Stimulated activated naive CD8-positive, alpha-beta T cell treated with anti-CD3 and anti-CD28 coated beads, Interleukin-15, amount 100 ng/mL, for 72 hours (primary cell): ENCODE data around the gene KLHL13.
"Not testable (repeated sequence)": the region's sequence is repeated elsewhere in the genome, so short reads cannot be mapped to it uniquely, and the experiment has no call there.

Experiments
- ATAC-seq: fragments of 150-1000 bp; cut with Tn5 transposase; 2 replicates; pipeline ENCODE4 v1.10.0; 2021; ENCODE audit warnings: mild to moderate bottlenecking, moderate library complexity
- DNase-seq, 2 donors: peaks; one replicate each; pipeline ENCODE4 v3.0.0; 2021 to 2022
- H3K27ac Mint-ChIP-seq, 2 donors: one replicate each; pipeline ENCODE4 v1.8.0; 2022; ENCODE audit warnings: mild to moderate bottlenecking in 2 of 2, mixed read lengths in 2 of 2, moderate library complexity in 2 of 2
- H3K27me3 Mint-ChIP-seq: one replicate; pipeline ENCODE4 v1.8.0; 2022; ENCODE audit warnings: mixed read lengths
- H3K4me1 Mint-ChIP-seq: one replicate; pipeline ENCODE4 v1.8.0; 2022; ENCODE audit warnings: mild to moderate bottlenecking, mixed read lengths
- H3K4me3 Mint-ChIP-seq, 2 donors: one replicate each; pipeline ENCODE4 v1.8.0; 2022; ENCODE audit warnings: mild to moderate bottlenecking in 2 of 2, mixed read lengths in 2 of 2, moderate library complexity in 1 of 2
- H3K9me3 Mint-ChIP-seq, 2 donors: one replicate each; pipeline ENCODE4 v1.8.0; 2022; ENCODE audit warnings: mixed read lengths in 2 of 2

KLHL13 gene, protein sequence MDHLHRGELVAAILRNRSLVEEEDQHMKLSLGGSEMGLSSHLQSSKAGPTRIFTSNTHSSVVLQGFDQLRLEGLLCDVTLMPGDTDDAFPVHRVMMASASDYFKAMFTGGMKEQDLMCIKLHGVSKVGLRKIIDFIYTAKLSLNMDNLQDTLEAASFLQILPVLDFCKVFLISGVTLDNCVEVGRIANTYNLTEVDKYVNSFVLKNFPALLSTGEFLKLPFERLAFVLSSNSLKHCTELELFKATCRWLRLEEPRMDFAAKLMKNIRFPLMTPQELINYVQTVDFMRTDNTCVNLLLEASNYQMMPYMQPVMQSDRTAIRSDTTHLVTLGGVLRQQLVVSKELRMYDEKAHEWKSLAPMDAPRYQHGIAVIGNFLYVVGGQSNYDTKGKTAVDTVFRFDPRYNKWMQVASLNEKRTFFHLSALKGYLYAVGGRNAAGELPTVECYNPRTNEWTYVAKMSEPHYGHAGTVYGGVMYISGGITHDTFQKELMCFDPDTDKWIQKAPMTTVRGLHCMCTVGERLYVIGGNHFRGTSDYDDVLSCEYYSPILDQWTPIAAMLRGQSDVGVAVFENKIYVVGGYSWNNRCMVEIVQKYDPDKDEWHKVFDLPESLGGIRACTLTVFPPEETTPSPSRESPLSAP

DNA sequence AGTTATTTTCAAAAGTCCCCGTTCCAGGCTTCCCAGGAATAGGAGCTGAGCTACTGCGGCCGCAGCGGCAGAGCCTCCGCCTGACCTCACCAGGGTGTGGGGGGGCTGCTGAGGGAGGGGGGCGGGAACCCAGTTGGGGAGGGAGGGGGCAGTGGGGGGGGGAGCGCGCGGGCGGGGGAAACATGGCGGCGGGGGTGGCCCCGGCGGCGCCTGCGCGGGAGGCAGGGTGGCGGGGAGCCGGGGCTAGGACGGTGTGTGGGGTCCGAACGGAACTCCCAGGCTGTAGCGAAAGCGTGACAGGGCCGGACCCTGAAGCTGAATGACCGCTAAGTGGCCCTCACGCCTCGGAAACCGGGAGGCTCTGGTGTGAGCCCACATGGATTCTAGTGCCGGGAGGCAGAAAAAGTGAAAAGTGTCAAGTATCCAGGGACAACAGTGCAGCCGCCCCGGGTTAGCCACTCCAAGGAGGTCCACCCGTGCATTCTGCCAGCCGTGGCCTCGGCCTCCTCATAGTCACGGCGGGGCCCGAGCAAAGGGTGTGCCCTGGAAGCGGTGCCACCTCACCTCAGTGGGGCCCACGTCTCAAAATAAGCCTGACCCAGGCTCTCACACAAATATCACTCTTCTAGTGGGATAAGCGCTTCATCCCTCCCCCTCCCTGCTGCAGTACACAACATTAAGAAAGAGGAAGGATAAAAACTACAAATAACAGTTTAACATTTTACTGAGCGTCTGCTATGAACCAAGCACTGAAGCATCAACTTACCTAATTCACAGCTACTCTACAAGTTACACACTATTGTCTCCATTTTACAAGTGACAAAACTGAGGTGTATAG lies at the start of gene KLHL13:
Gene KLHL13 (minus strand): TSS at position 98 of the 838 bp plus-strand sequence. CDS start 88,337 bp downstream, outside the sequence.
- Mint-ChIP-seq H3K4me1 (peaks cover 14% of the 10 kb centered on the region), H3K27ac (peak within 1 kb of the TSS; percentile 85 to 96), H3K27me3 (peaks cover 8% of the 10 kb centered on the region), H3K4me3 (peak within 1 kb of the TSS; percentile 79 to 87), H3K9me3 (no peaks in the 10 kb centered on the region)
- ATAC-seq (peak; percentile 67), DNase-seq (peak; percentile 3 to 13)

- Mint-ChIP-seq H3K27ac (no peak overlapping the region), H3K27me3 (no peaks in the 10 kb centered on the region), H3K4me3 (no peak overlapping the region), H3K9me3 (no peaks in the 10 kb centered on the region), H3K4me1 (no peaks in the 10 kb centered on the region)
- DNase-seq (no peak), ATAC-seq (no peak)
These were observed 47.5 kb upstream of the KLHL13 start for GRCh38 chrX:118164138-118164537.

DNA sequence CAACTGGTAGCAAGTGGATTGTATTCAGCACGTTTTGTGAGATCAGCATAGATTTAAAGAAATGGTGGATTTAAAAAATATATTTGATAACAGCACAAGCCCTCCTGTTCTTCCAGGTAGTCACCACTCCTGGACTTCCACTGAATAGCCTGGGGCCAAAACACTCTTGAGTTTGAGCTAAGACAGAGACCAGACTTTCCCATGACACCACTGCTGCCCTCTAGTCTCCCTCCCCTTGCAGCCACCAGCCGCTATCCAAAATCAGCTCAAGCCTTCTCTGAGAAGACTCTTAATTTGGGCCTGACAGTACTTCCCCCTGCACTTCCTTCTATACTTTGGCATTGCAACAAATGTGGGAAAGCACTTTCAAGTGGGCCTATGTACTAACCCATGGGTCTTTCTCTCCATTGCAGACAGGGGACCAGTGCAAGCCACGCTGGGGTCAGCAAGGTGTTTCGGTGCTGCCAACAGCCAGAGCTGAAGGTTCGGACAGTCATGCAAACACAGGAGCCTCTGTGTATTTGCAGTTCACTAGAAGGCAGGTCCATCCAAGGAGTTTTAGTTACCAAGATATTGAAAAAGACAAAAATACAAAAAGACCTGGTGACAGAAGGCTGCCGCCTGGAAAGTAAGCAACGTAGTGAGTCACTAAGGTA lies 40.5 kb upstream of the KLHL13 start:
- ATAC-seq (no peak), DNase-seq (no peak)
- Mint-ChIP-seq H3K4me1 (no peaks in the 10 kb centered on the region), H3K27me3 (no peaks in the 10 kb centered on the region), H3K9me3 (no peaks in the 10 kb centered on the region), H3K27ac (no peak overlapping the region), H3K4me3 (no peak overlapping the region)

- H3K9me3 Mint-ChIP-seq: no peaks in the 10 kb centered on the region
- H3K27ac Mint-ChIP-seq: no peak overlapping the region
- no peaks in the 10 kb centered on the region for H3K4me1 Mint-ChIP-seq
- no peak overlapping the region for H3K4me3 Mint-ChIP-seq
- no peaks in the 10 kb centered on the region for H3K27me3 Mint-ChIP-seq
- DNase-seq (no peak), ATAC-seq (no peak)
These were observed 39.8 kb upstream of the KLHL13 start for GRCh38 chrX:118156254-118156952.

- H3K27me3 Mint-ChIP-seq: no peaks in the 10 kb centered on the region
- no peak for ATAC-seq
- H3K9me3 Mint-ChIP-seq: no peaks in the 10 kb centered on the region
- no peak overlapping the region for H3K4me3 Mint-ChIP-seq
- no peak overlapping the region for H3K27ac Mint-ChIP-seq
- H3K4me1 Mint-ChIP-seq: no peaks in the 10 kb centered on the region
- DNase-seq: no peak
These were observed 36.7 kb upstream of the KLHL13 start for GRCh38 chrX:118153270-118153669.

GRCh38 chrX:118152721-118153120 lies 36.1 kb upstream of the KLHL13 start:
- DNase-seq (no peak), ATAC-seq (no peak)
- no peaks in the 10 kb centered on the region for H3K27me3 Mint-ChIP-seq
- no peaks in the 10 kb centered on the region for H3K9me3 Mint-ChIP-seq
- no peaks in the 10 kb centered on the region for H3K4me1 Mint-ChIP-seq
- H3K4me3 Mint-ChIP-seq: no peak overlapping the region
- H3K27ac Mint-ChIP-seq: no peak overlapping the region

DNA sequence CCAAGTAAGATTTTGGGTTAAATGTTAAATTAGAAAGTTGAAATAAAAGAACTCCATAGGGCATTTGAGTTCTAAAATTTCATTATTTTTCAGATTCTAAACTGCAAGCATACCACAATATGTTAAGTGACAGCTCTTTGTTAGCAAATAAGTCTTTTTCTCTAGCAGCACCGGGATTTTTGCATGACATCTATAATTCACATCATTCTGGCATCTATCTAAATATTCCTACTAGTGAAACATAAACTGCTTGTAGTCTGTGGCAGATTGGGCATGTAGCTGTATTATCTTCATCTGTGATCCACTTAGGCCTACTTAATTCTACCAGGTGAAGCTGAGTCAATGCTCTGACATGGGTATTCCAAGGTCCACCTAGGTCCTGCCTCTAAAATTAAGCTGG lies 32.1 kb upstream of the KLHL13 start:
- DNase-seq: no peak
- H3K27ac Mint-ChIP-seq: no peak overlapping the region
- H3K4me3 Mint-ChIP-seq: no peak overlapping the region
- no peaks in the 10 kb centered on the region for H3K27me3 Mint-ChIP-seq
- no peaks in the 10 kb centered on the region for H3K9me3 Mint-ChIP-seq
- ATAC-seq: no peak
- no peaks in the 10 kb centered on the region for H3K4me1 Mint-ChIP-seq

- H3K27ac Mint-ChIP-seq, H3K4me1 Mint-ChIP-seq, H3K9me3 Mint-ChIP-seq, H3K27me3 Mint-ChIP-seq, H3K4me3 Mint-ChIP-seq, ATAC-seq, DNase-seq: not testable (repeated sequence)
These were observed 31.2 kb upstream of the KLHL13 start for GRCh38 chrX:118147771-118148170.

- Mint-ChIP-seq H3K9me3 (no peaks in the 10 kb centered on the region), H3K27me3 (no peaks in the 10 kb centered on the region), H3K4me1 (no peaks in the 10 kb centered on the region), H3K4me3 (no peak overlapping the region), H3K27ac (no peak overlapping the region)
- no peak for ATAC-seq
- no peak for DNase-seq
These were observed 27.0 kb upstream of the KLHL13 start for GRCh38 chrX:118143578-118143977.

GRCh38 chrX:118131336-118131735 lies 14.7 kb upstream of the KLHL13 start:
- DNase-seq: no peak
- ATAC-seq: no peak
- Mint-ChIP-seq H3K9me3 (no peaks in the 10 kb centered on the region), H3K27me3 (no peaks in the 10 kb centered on the region), H3K4me1 (no peaks in the 10 kb centered on the region), H3K27ac (no peak overlapping the region), H3K4me3 (no peak overlapping the region)

DNA sequence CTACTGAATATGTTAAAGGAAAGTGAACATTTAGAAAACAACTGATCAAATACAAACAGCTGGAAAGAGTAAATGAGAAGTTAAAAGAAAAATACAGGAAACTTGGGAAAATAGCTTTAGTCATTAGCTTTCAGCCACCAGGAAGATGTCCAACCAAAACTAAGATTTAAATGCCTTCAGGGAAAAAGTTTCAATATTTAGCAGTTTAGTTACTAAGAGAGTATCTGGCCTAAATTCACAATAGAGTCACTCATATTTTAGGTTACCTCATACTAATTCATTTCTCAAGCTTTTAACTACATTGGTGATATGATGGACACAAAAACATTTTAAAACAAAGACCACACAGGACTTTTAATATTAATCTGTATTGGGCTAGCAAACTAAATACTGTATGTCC lies 13.1 kb upstream of the KLHL13 start:
- H3K27me3 Mint-ChIP-seq: no peaks in the 10 kb centered on the region
- no peak for ATAC-seq
- no peak for DNase-seq
- H3K27ac Mint-ChIP-seq: no peak overlapping the region
- H3K4me1 Mint-ChIP-seq: no peaks in the 10 kb centered on the region
- H3K4me3 Mint-ChIP-seq: no peak overlapping the region
- no peaks in the 10 kb centered on the region for H3K9me3 Mint-ChIP-seq

- ATAC-seq: no peak
- no peaks in the 10 kb centered on the region for H3K27me3 Mint-ChIP-seq
- no peaks in the 10 kb centered on the region for H3K9me3 Mint-ChIP-seq
- no peak overlapping the region for H3K27ac Mint-ChIP-seq
- no peak overlapping the region for H3K4me3 Mint-ChIP-seq
- DNase-seq: no peak
- no peaks in the 10 kb centered on the region for H3K4me1 Mint-ChIP-seq
These were observed 12.1 kb upstream of the KLHL13 start for GRCh38 chrX:118128724-118129123.

- Mint-ChIP-seq H3K4me1 (no peaks in the 10 kb centered on the region), H3K27me3 (no peaks in the 10 kb centered on the region), H3K4me3 (no peak overlapping the region), H3K27ac (no peak overlapping the region), H3K9me3 (no peaks in the 10 kb centered on the region)
- ATAC-seq (no peak), DNase-seq (no peak)
These were observed 9.7 kb upstream of the KLHL13 start for GRCh38 chrX:118126286-118126685.

- H3K4me3 Mint-ChIP-seq, H3K4me1 Mint-ChIP-seq: not testable (repeated sequence)
These were observed 7.6 kb upstream of the KLHL13 start for GRCh38 chrX:118124243-118124642.

DNA sequence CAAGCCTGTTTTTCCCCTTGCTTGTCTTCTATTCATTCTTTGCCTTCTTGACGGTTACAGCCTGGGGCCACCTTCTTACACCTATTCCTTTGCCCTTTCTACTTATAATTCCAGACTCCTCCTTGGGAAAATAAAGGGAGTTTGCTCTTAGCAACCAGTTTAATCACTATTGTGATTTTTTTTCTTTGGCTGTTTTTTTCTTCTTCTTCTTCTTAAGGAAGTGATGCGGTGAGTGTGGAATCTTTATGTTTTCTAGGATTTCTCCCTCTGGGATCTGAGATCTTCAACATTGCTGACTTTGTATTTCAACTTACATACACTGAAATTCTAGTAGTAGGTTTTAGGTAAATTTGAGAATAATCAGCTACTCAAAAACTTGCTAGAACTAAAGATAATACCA lies 1.1 kb upstream of the KLHL13 start:
- Mint-ChIP-seq H3K27me3 (peaks cover 8% of the 10 kb centered on the region), H3K4me3 (peak overlapping the region; percentile 42 to 55), H3K4me1 (peaks cover 14% of the 10 kb centered on the region), H3K27ac (peak overlapping the region in 1 of 2 donors; percentile 82), H3K9me3 (no peaks in the 10 kb centered on the region)
- ATAC-seq (no peak), DNase-seq (no peak)

More at GRCh38 chrX:118124243-118124642, 7.6 kb upstream of the KLHL13 start:
- not testable (repeated sequence) for DNase-seq, ATAC-seq, H3K9me3 Mint-ChIP-seq, H3K27ac Mint-ChIP-seq, H3K27me3 Mint-ChIP-seq
